Neural cell (in vitro differentiated cells): Measurements from ENCODE around the gene ARID3A. TPM values are rescaled to one million over a fixed set of nuclear protein-coding genes. Genes with fewer than 3 reads are reported as not detected.
"Not testable (repeated sequence)": the region's sequence is repeated elsewhere in the genome, so short reads cannot be mapped to it uniquely, and the experiment has no call there.

Source experiments
- H2AFZ ChIP-seq: fragments of 200-600, 300-800 bp; sonication (generic), shearing (Covaris generic); 2 replicates; pipeline ENCODE4 v1.6.0; 2014; ENCODE audit warnings: low read depth, mild to moderate bottlenecking, antibody characterized with exemption, low read length, moderate library complexity
- H3F3A ChIP-seq: fragments of 200-600 bp; shearing (Covaris generic); 2 replicates; pipeline ENCODE4 v1.6.1; 2016; ENCODE audit warnings: mild to moderate bottlenecking, moderate library complexity, mixed read lengths, antibody characterized with exemption, low read length; ENCODE audit not compliant: insufficient read depth, poor library complexity, severe bottlenecking
- H3K27ac ChIP-seq: fragments of 200-600, 300-800 bp; sonication (generic), shearing (Covaris generic); 2 replicates; pipeline ENCODE4 v1.5.1; 2014; ENCODE audit warnings: mild to moderate bottlenecking, low read length, moderate library complexity
- H3K27me3 ChIP-seq: fragments of 300-800, 200-600 bp; sonication (generic), shearing (Covaris generic); 2 replicates; pipeline ENCODE4 v1.6.0; 2014; ENCODE audit warnings: mild to moderate bottlenecking, low read depth, low read length, moderate library complexity; ENCODE audit not compliant: insufficient read depth
- H3K36me3 ChIP-seq: fragments of 300-800, 200-600 bp; sonication (generic), shearing (Covaris generic); 2 replicates; pipeline ENCODE4 v1.5.1; 2014; ENCODE audit warnings: mild to moderate bottlenecking, antibody characterized with exemption, low read length, moderate library complexity; ENCODE audit not compliant: insufficient read depth
- H3K4me2 ChIP-seq: fragments of 300-800, 200-600 bp; sonication (generic), shearing (Covaris generic); 2 replicates; pipeline ENCODE4 v1.6.0; 2014; ENCODE audit warnings: mild to moderate bottlenecking, low read length
- H3K4me3 ChIP-seq: fragments of 300-800, 200-600 bp; sonication (generic), shearing (Covaris generic); 2 replicates; pipeline ENCODE4 v1.5.1; 2014; ENCODE audit warnings: mild to moderate bottlenecking, low read length, moderate library complexity
- H3K79me2 ChIP-seq: fragments of 200-600 bp; shearing (Covaris generic); replicated peaks from 2 replicates; pipeline ENCODE4 v1.6.0; 2014; ENCODE audit warnings: mild to moderate bottlenecking, low read length, moderate library complexity; ENCODE audit not compliant: insufficient read depth
- H3K9ac ChIP-seq: fragments of 300-800, 200-600 bp; sonication (generic), shearing (Covaris generic); 2 replicates; pipeline ENCODE4 v1.6.1; 2016; ENCODE audit warnings: mild to moderate bottlenecking, low read length, mixed read lengths
- H3K9me2 ChIP-seq: fragments of 200-600 bp; shearing (Covaris generic); 2 replicates; pipeline ENCODE4 v1.6.1; 2016; ENCODE audit warnings: mild to moderate bottlenecking, low read length, mixed read lengths; ENCODE audit not compliant: insufficient read depth
- H3K9me3 ChIP-seq: fragments of 200-600, 300-800 bp; sonication (generic), shearing (Covaris generic); 2 replicates; pipeline ENCODE4 v1.6.1; 2016; ENCODE audit warnings: mild to moderate bottlenecking, mixed run types, low read length, moderate library complexity, mixed read lengths
- H4K20me1 ChIP-seq: fragments of 200-600 bp; shearing (Covaris generic); 2 replicates; pipeline ENCODE4 v1.6.1; 2016; ENCODE audit warnings: mild to moderate bottlenecking, mixed run types; ENCODE audit not compliant: insufficient read depth
- CTCF ChIP-seq: fragments of 450-650 bp; IDR thresholded peaks from 2 replicates; pipeline ENCODE4 v1.5.1; 2014; ENCODE audit warnings: antibody characterized with exemption, mild to moderate bottlenecking, moderate library complexity; ENCODE audit not compliant: poor library complexity, severe bottlenecking
- EZH2 ChIP-seq: fragments of 200-600, 300-800 bp; shearing (Covaris generic), sonication (generic); IDR thresholded peaks from 2 replicates; pipeline ENCODE4 v1.6.1; 2014; ENCODE audit warnings: antibody characterized with exemption, low read length, borderline replicate concordance, mild to moderate bottlenecking; ENCODE audit not compliant: insufficient read depth, poor library complexity, severe bottlenecking
- MXI1 ChIP-seq: fragments of 450-650 bp; conservative IDR thresholded peaks from 2 replicates; pipeline ENCODE4 v1.6.1; 2014; ENCODE audit warnings: antibody characterized with exemption, mild to moderate bottlenecking; ENCODE audit not compliant: poor library complexity, severe bottlenecking
- RAD21 ChIP-seq: fragments of 450-650 bp; conservative IDR thresholded peaks from 2 replicates; pipeline ENCODE4 v1.6.1; 2014; ENCODE audit warnings: antibody characterized with exemption, mild to moderate bottlenecking, moderate library complexity
- REST ChIP-seq: IDR thresholded peaks from 2 replicates; pipeline ENCODE4 v1.6.1; 2012; ENCODE audit warnings: borderline replicate concordance
- SMC3 ChIP-seq: fragments of 450-650 bp; conservative IDR thresholded peaks from 2 replicates; pipeline ENCODE4 v1.6.1; 2014; ENCODE audit warnings: antibody characterized with exemption, mild to moderate bottlenecking, moderate library complexity; ENCODE audit not compliant: poor library complexity
- TAF1 ChIP-seq: IDR thresholded peaks from 2 replicates; pipeline ENCODE4 v1.6.1; 2012; ENCODE audit warnings: low read depth
- polyA plus RNA-seq: library from polyadenylated mRNA; depleted of rRNA; stranded (reverse); fragments of >200 nt; gene quantifications from 2 replicates; pipeline ENCODE4 v1.2.3, GENCODE V29; 2014

The ARID3A gene
- polyA plus RNA-seq, 1 donor from 2014 or later, result 11.4 TPM

- H3K9me2 ChIP-seq, result no peaks in the 10 kb centered on the region
- H3K79me2 ChIP-seq, result no peaks in the 10 kb centered on the region
- no peak overlapping the region for H3K4me3 ChIP-seq
- H3K27me3 ChIP-seq, result no peaks in the 10 kb centered on the region
- H3K27ac ChIP-seq, result no peak overlapping the region
- H3K9ac ChIP-seq, result no peak overlapping the region
- no peak overlapping the region for H2AFZ ChIP-seq
- no peaks in the 10 kb centered on the region for H3K9me3 ChIP-seq
- no peaks in the 10 kb centered on the region for H4K20me1 ChIP-seq
- H3K4me2 ChIP-seq, result no peak overlapping the region
- no peak for TF ChIP-seq MXI1
- no peak for TF ChIP-seq RAD21
- no peak for TF ChIP-seq REST
- TF ChIP-seq EZH2, result no peak
- no peak for TF ChIP-seq TAF1
- TF ChIP-seq SMC3, result no peak
- TF ChIP-seq CTCF, result no peak
- no peaks in the 10 kb centered on the region for H3K36me3 ChIP-seq
- no peaks in the 10 kb centered on the region for H3F3A ChIP-seq
Measured at GRCh38 chr19:956766-957440, 31.1 kb downstream of the ARID3A start.

DNA sequence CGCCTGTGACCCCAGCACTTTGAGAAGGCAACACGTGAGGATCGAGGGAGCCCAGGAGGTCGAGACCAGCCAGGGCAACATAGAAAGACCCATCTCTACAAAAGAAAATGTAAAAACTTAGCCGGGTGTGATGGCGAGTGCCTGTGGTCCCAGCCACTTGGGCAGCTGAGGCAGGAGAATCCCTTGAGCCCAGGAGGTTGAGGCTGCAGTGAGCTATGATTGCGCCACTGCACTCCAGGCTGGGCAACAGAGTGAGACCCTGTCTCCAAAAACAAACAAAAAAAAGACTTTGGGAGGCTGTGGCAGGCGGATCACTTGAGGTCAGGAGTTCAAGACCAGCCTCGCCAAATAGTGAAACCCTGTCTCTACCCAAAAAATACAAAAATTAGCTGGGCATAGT lies 31.7 kb downstream of the ARID3A start:
- not testable (repeated sequence) for H3K9ac ChIP-seq, H3F3A ChIP-seq, H3K4me3 ChIP-seq, H2AFZ ChIP-seq, H3K27ac ChIP-seq, H3K79me2 ChIP-seq, H4K20me1 ChIP-seq, H3K9me2 ChIP-seq, H3K9me3 ChIP-seq, H3K27me3 ChIP-seq, H3K36me3 ChIP-seq, H3K4me2 ChIP-seq
